IMR-90 (cell line): ENCODE data around the gene TNIP2. TPM values are rescaled to one million over a fixed set of nuclear protein-coding genes. Genes with fewer than 3 reads are reported as not detected.

Source experiments
- ATAC-seq: fragments of 200-7000 bp; cut with Tn5 transposase; 2 replicates; pipeline ENCODE4 v1.9.1; 2020; ENCODE audit warnings: low read depth, mild to moderate bottlenecking, moderate library complexity
- BruUV-seq: library from RNA; stranded (reverse); fragments of 400-500 nt; replicated peaks from 2 replicates; lab custom pipeline; 2021; lab: Mats Ljungman, UMichigan
- CTCF ChIA-PET: fragments of 300-600 bp; formaldehyde crosslinking; extraction: SDS; loops from one replicate; lab custom pipeline; 2021; ENCODE audit warnings: antibody characterized with exemption; lab: Yijun Ruan, JAX
- POLR2A ChIA-PET: fragments of 300-600 bp; sonication (Branson Sonifier 250); formaldehyde crosslinking; loops from one replicate; lab custom pipeline; 2022; ENCODE audit warnings: antibody characterized with exemption; ENCODE audit not compliant: unreplicated experiment; lab: Charles Lee
- DNase-seq: peaks from one replicate; pipeline ENCODE4 v3.0.0; 2013
- H2AFZ ChIP-seq: replicated peaks from 2 replicates; pipeline ENCODE3; 2013; ENCODE audit warnings: low read length, mild to moderate bottlenecking; ENCODE audit not compliant: poor library complexity
- H2AK5ac ChIP-seq: 2 replicates; pipeline ENCODE4 v1.6.1; 2013; ENCODE audit warnings: low read depth, low read length, inconsistent platforms
- H2AK9ac ChIP-seq: replicated peaks from 2 replicates; pipeline ENCODE3; 2013; ENCODE audit warnings: mild to moderate bottlenecking, low read depth, low read length, moderate library complexity; ENCODE audit not compliant: poor library complexity
- H2BK120ac ChIP-seq: 2 replicates; pipeline ENCODE4 v1.6.1; 2013; ENCODE audit warnings: low read depth, low read length, inconsistent platforms
- H2BK15ac ChIP-seq: 3 replicates; pipeline ENCODE4 v1.6.1; 2013; ENCODE audit warnings: low read depth, low read length, inconsistent platforms
- H2BK20ac ChIP-seq: 2 replicates; pipeline ENCODE4 v1.6.1; 2013; ENCODE audit warnings: low read depth, mild to moderate bottlenecking, inconsistent platforms, low read length, moderate library complexity
- H2BK5ac ChIP-seq: 2 replicates; pipeline ENCODE4 v1.6.1; 2013; ENCODE audit warnings: mild to moderate bottlenecking, low read depth, low read length, inconsistent platforms; ENCODE audit not compliant: poor library complexity, severe bottlenecking
- H3K14ac ChIP-seq: replicated peaks from 2 replicates; pipeline ENCODE4 v1.6.1; 2013; ENCODE audit warnings: low read depth, low read length, inconsistent platforms
- H3K18ac ChIP-seq: 2 replicates; pipeline ENCODE4 v1.6.1; 2013; ENCODE audit warnings: low read depth, low read length, control low read depth
- H3K23ac ChIP-seq: 2 replicates; pipeline ENCODE4 v1.6.1; 2013; ENCODE audit warnings: low read depth, low read length, inconsistent platforms
- H3K27ac ChIP-seq: 2 replicates; pipeline ENCODE4 v1.5.1; 2013; ENCODE audit warnings: mild to moderate bottlenecking, control low read depth, low read length; ENCODE audit not compliant: insufficient read depth
- H3K27me3 ChIP-seq: 2 replicates; pipeline ENCODE4 v1.6.1; 2013; ENCODE audit warnings: low read length; ENCODE audit not compliant: control insufficient read depth, insufficient read depth
- H3K36me3 ChIP-seq: 2 replicates; pipeline ENCODE4 v1.6.1; 2013; ENCODE audit warnings: low read length, mixed read lengths; ENCODE audit not compliant: control insufficient read depth, insufficient read depth
- H3K4ac ChIP-seq: 2 replicates; pipeline ENCODE4 v1.6.1; 2013; ENCODE audit warnings: low read depth, low read length, inconsistent platforms
- H3K4me1 ChIP-seq: 2 replicates; pipeline ENCODE4 v1.6.1; 2013; ENCODE audit warnings: low read length, mixed read lengths; ENCODE audit not compliant: control insufficient read depth, insufficient read depth
- H3K4me2 ChIP-seq: 2 replicates; pipeline ENCODE4 v1.6.1; 2013; ENCODE audit warnings: low read depth, mild to moderate bottlenecking, control low read depth, low read length, moderate library complexity
- H3K4me3 ChIP-seq: 2 replicates; pipeline ENCODE4 v1.5.1; 2013; ENCODE audit warnings: low read depth, mild to moderate bottlenecking, control low read depth, low read length, moderate library complexity; ENCODE audit not compliant: insufficient read depth
- H3K56ac ChIP-seq: 2 replicates; pipeline ENCODE4 v1.6.1; 2013; ENCODE audit warnings: low read length, inconsistent platforms; ENCODE audit not compliant: insufficient read depth; ENCODE audit errors: extremely low read depth
- H3K79me1 ChIP-seq, 2 experiments: 2 replicates each; pipeline ENCODE4 v1.6.1; 2013; ENCODE audit warnings: low read length in 2 of 2, inconsistent platforms in 1 of 2, low read depth in 1 of 2
- H3K9ac ChIP-seq: 2 replicates; pipeline ENCODE4 v1.6.1; 2013; ENCODE audit warnings: low read depth, low read length, control low read depth
- H3K9me1 ChIP-seq: 2 replicates; pipeline ENCODE4 v1.6.1; 2013; ENCODE audit warnings: low read length, inconsistent platforms; ENCODE audit not compliant: insufficient read depth
- H3K9me3 ChIP-seq: 2 replicates; pipeline ENCODE4 v1.6.1; 2013; ENCODE audit warnings: low read length; ENCODE audit not compliant: control insufficient read depth, insufficient read depth
- H4K20me1 ChIP-seq: 2 replicates; pipeline ENCODE4 v1.6.1; 2013; ENCODE audit warnings: low read length, inconsistent platforms; ENCODE audit not compliant: insufficient read depth
- H4K5ac ChIP-seq: 2 replicates; pipeline ENCODE4 v1.6.1; 2013; ENCODE audit warnings: mild to moderate bottlenecking, low read depth, low read length, control low read depth
- H4K8ac ChIP-seq, 2 experiments: 2 replicates each; pipeline ENCODE4 v1.6.1; 2013; ENCODE audit warnings: low read depth in 2 of 2, low read length in 2 of 2, control low read depth in 1 of 2, inconsistent platforms in 1 of 2
- H4K91ac ChIP-seq: 2 replicates; pipeline ENCODE4 v1.6.1; 2013; ENCODE audit warnings: low read depth, low read length, inconsistent platforms; ENCODE audit not compliant: insufficient read depth
- BHLHE40 ChIP-seq: fragments of 150-350 bp; IDR thresholded peaks from 2 replicates; pipeline ENCODE4 v1.6.1; 2016; ENCODE audit warnings: mild to moderate bottlenecking, low read depth, low read length
- CTCF ChIP-seq: conservative IDR thresholded peaks from 2 replicates; pipeline ENCODE4 v1.5.1; 2012; ENCODE audit warnings: mild to moderate bottlenecking, low read depth, low read length, improper control_type of control experiment
- ELK1 ChIP-seq: fragments of 150-350 bp; IDR thresholded peaks from 2 replicates; pipeline ENCODE4 v1.6.1; 2016; ENCODE audit warnings: low read depth, mild to moderate bottlenecking, low read length, moderate library complexity, borderline replicate concordance
- FOS ChIP-seq: fragments of 150-350 bp; IDR thresholded peaks from 2 replicates; pipeline ENCODE4 v1.6.1; 2016; ENCODE audit warnings: low read depth, low read length
- MAZ ChIP-seq: IDR thresholded peaks from 2 replicates; pipeline ENCODE4 v1.6.1; 2012; ENCODE audit warnings: low read depth, mild to moderate bottlenecking, low read length, improper control_type of control experiment, moderate library complexity, borderline replicate concordance
- MXI1 ChIP-seq: IDR thresholded peaks from 2 replicates; pipeline ENCODE4 v1.6.1; 2012; ENCODE audit warnings: low read depth, mild to moderate bottlenecking, low read length, moderate library complexity, borderline replicate concordance
- RFX5 ChIP-seq: IDR thresholded peaks from 2 replicates; pipeline ENCODE4 v1.8.0; 2012; ENCODE audit warnings: low read depth, mild to moderate bottlenecking, low read length, moderate library complexity
- USF2 ChIP-seq: fragments of 150-350 bp; IDR thresholded peaks from 2 replicates; pipeline ENCODE4 v1.6.1; 2017; ENCODE audit warnings: mild to moderate bottlenecking, antibody characterized with exemption, low read length, low read depth
- WGBS, 2 experiments: methylation state at CpG; one replicate each; pipeline versions ENCODE4 v1.1.5 to v1.1.7; 2013; ENCODE audit warnings: missing lambda C conversion rate in 2 of 2; ENCODE audit not compliant: insufficient read length in 1 of 2; ENCODE audit errors: extremely low coverage in 2 of 2; 5-methylcytosine and 5-hydroxymethylcytosine counted together
- dilution Hi-C: fragments of 300-500 bp; cut with HindIII; formaldehyde crosslinking; loops from one replicate; pipeline ENCODE4 v1.14.3; 2018; ENCODE audit warnings: low sequenced_read_pairs; ENCODE audit not compliant: unreplicated experiment
- in situ Hi-C: fragments of 300-500 bp; cut with MboI; formaldehyde crosslinking; loops from 3 replicates; pipeline ENCODE4 v1.14.3; 2019; ENCODE audit warnings: low sequenced_read_pairs, inconsistent platforms, mixed read lengths
- intact Hi-C: fragments of 100-400 bp; cut with micrococcal nuclease; formaldehyde crosslinking; loops from 2 replicates; pipeline ENCODE4 v1.10.0; 2022
- polyA plus RNA-seq, 3 experiments: library from polyadenylated mRNA; depleted of rRNA; stranded (reverse); fragments of >200 nt; gene quantifications; 2 replicates each; pipeline ENCODE4 v1.2.3, GENCODE V29; 2012; ENCODE audit warnings: low replicate concordance in 1 of 3
- total RNA-seq: library from RNA; depleted of rRNA; stranded (reverse); fragments of >200 nt; gene quantifications from 2 replicates; pipeline ENCODE4 v1.2.3, GENCODE V29; 2012

TNIP2 gene
- total and polyA plus RNA-seq, 2 of the 4 experiments (the other 2 are of a cell fraction), result 33.3 to 38.5 TPM

GRCh38 chr4:2754848-2755819 lies 1.0 kb downstream of the TNIP2 start (continued):
- TF ChIP-seq ELK1, result no peak

- POLR2A ChIA-PET, result no interaction called here
- in situ Hi-C loops, result loop anchor here (25.0 kb wide), 1 partner anchor 284 kb away; no protein-coding TSS in a partner anchor
- TF ChIP-seq RFX5 (no peak), USF2 (no peak), FOS (no peak), MAZ (no peak), CTCF (no peak), MXI1 (no peak), ELK1 (no peak), BHLHE40 (no peak)
Measured at GRCh38 chr4:2753436-2753835, 2.7 kb downstream of the TNIP2 start.

More at GRCh38 chr4:2753436-2753835, 2.7 kb downstream of the TNIP2 start:
- dilution Hi-C loops (no loop called here), intact Hi-C loops (no loop called here)
- H3K23ac ChIP-seq, result peak overlapping the region; percentile 8; the same call in 1 of the 2 replicates
- CTCF ChIA-PET, result no interaction called here
- no peak for ATAC-seq
- H4K5ac ChIP-seq, result no peak overlapping the region
- H3K9me1 ChIP-seq, result peaks cover 39% of the 10 kb centered on the region
- no peak overlapping the region for H2BK120ac ChIP-seq
- BruUV-seq, result no TSS peak
- DNase-seq, result no peak
- H3K27ac ChIP-seq, result no peak overlapping the region
- no peak overlapping the region for H3K4ac ChIP-seq
- no peak overlapping the region for H2BK15ac ChIP-seq
- peaks cover 8% of the 10 kb centered on the region for H3K4me1 ChIP-seq
- no peak overlapping the region for H3K4me2 ChIP-seq
- H2BK5ac ChIP-seq, result no peak overlapping the region
- no peak overlapping the region for H3K18ac ChIP-seq
- H3K56ac ChIP-seq, result no peak overlapping the region
- no peaks in the 10 kb centered on the region for H3K9me3 ChIP-seq
- H3K27me3 ChIP-seq, result no peaks in the 10 kb centered on the region
- H2AK5ac ChIP-seq, result no peak overlapping the region
- no peak overlapping the region for H4K8ac ChIP-seq
- H4K91ac ChIP-seq, result no peak overlapping the region
- 100% methylated on average over 2 of the region's 4 CpGs; no CpG with 5 or more reads in 1 of the 2 experiments for WGBS, 2 experiments
- H2BK20ac ChIP-seq, result no peak overlapping the region
- H2AFZ ChIP-seq, result no peak overlapping the region
- H2AK9ac ChIP-seq, result no peak overlapping the region
- H3K14ac ChIP-seq, result no peak overlapping the region
- H3K36me3 ChIP-seq, result peaks cover 2% of the 10 kb centered on the region; the same call in 1 of the 2 replicates
- H3K9ac ChIP-seq, result no peak overlapping the region
- H3K79me1 ChIP-seq, result peaks cover 44 to 69% of the 10 kb centered on the region in 2 experiments
- H3K4me3 ChIP-seq, result no peak overlapping the region
- H4K20me1 ChIP-seq, result peaks cover 28% of the 10 kb centered on the region
